Cardiac fibroblast (primary cell): ENCODE results near the gene FXYD5.
"Not testable (repeated sequence)": the region's sequence is repeated elsewhere in the genome, so short reads cannot be mapped to it uniquely, and the experiment has no call there.

Source experiments
- DNase-seq, 2 donors: peaks; one replicate each; pipeline versions ENCODE4 v3.0.0 to v3.0.0-alpha.2; 2010; ENCODE audit warnings: low read depth in 2 of 2
- H3K4me3 ChIP-seq, 2 donors: replicated peaks in 1 of 2; 1 replicate in 1 of 2; 2 replicates in 1 of 2; pipeline ENCODE4 v1.5.1; 2011; ENCODE audit warnings: low read depth in 2 of 2, low read length in 2 of 2, mild to moderate bottlenecking in 2 of 2, moderate library complexity in 1 of 2
- CTCF ChIP-seq: IDR thresholded peaks from one replicate; pipeline ENCODE4 v1.5.1; 2011; ENCODE audit warnings: low read depth, mild to moderate bottlenecking, low read length, inconsistent platforms

FXYD5 gene

GRCh38 chr19:35150445-35150844 lies 4.1 kb upstream of the FXYD5 start:
- TF ChIP-seq CTCF: no peak
- H3K4me3 ChIP-seq: no peak overlapping the region
- DNase-seq: no peak

- H3K4me3 ChIP-seq: no peak overlapping the region
- DNase-seq: no peak
- no peak for TF ChIP-seq CTCF
These were observed 3.1 kb upstream of the FXYD5 start for GRCh38 chr19:35151273-35152065.

GRCh38 chr19:35153129-35153522 lies 1.4 kb upstream of the FXYD5 start:
- H3K4me3 ChIP-seq, DNase-seq: not testable (repeated sequence)

- peak in 1 of 2 donors; percentile 34 for DNase-seq
- peak overlapping the region; percentile 75 to 98 for H3K4me3 ChIP-seq
- TF ChIP-seq CTCF: peak; percentile 70
These were observed 622 bp upstream of the FXYD5 start for GRCh38 chr19:35153701-35154524.

- DNase-seq: no peak
- TF ChIP-seq CTCF: no peak
These were observed 906 bp downstream of the FXYD5 start for GRCh38 chr19:35155441-35155840.

GRCh38 chr19:35155981-35156672 lies 1.6 kb downstream of the FXYD5 start:
- peak overlapping the region; percentile 75 to 98 for H3K4me3 ChIP-seq
- DNase-seq: no peak
- TF ChIP-seq CTCF: no peak

More at GRCh38 chr19:35155441-35155840, 906 bp downstream of the FXYD5 start:
- peak overlapping the region; percentile 75 to 98 for H3K4me3 ChIP-seq

- no peak for DNase-seq
- TF ChIP-seq CTCF: no peak
- H3K4me3 ChIP-seq: no peak overlapping the region
These were observed 2.1 kb downstream of the FXYD5 start for GRCh38 chr19:35156673-35157014.
